Measurements from ENCODE around the gene BRSK1.
A peak's percentile ranks its signal among the peaks of the same experiment; 100 is the strongest.

GRCh38 chr19:55279770-55280643 is 3.8 kb upstream of the BRSK1 start, which contains the start of gene HSPBP1:
- TF ChIP-seq SUZ12 (IDR thresholded peaks at IDR 0.05; ENCODE audit: extremely low read depth, insufficient read depth, insufficient read length) (no peak), ZNF274 (IDR thresholded peaks at IDR 0.05; ENCODE audit: low read depth, low read length) (no peak), YY1 (IDR thresholded peaks at IDR 0.05; ENCODE audit: insufficient read depth, insufficient read length) (peak; percentile 91)
